Kidney (tissue), 14 donors: ENCODE measurements around the gene HTR2A. TPM values are rescaled to one million over a fixed set of nuclear protein-coding genes. Genes with fewer than 3 reads are reported as not detected.

Experiments
- DNase-seq, 5 donors: peaks; one replicate each; pipeline ENCODE4 v3.0.0-alpha.2; 2013 to 2020
- FAIRE-seq: peaks from 2 replicates; lab custom pipeline; 2012; peaks lifted over from hg19 to GRCh38; lab: Jason Lieb, UNC
- H3K27ac ChIP-seq, 2 donors: one replicate each; pipeline ENCODE4 v1.7.0; 2013; ENCODE audit warnings: low read depth in 2 of 2, low read length in 2 of 2, inconsistent platforms in 1 of 2
- H3K27me3 ChIP-seq: one replicate; pipeline ENCODE4 v1.7.1; 2013; ENCODE audit warnings: low read length, inconsistent platforms; ENCODE audit not compliant: control insufficient read depth, insufficient read depth
- H3K36me3 ChIP-seq, 3 donors: one replicate each; pipeline versions ENCODE4 v1.7.0 to v1.7.1; 2013; ENCODE audit warnings: low read length in 3 of 3, control low read depth in 1 of 3, inconsistent platforms in 1 of 3; ENCODE audit not compliant: insufficient read depth in 3 of 3, control insufficient read depth in 2 of 3
- H3K4me1 ChIP-seq, 3 donors: one replicate each; pipeline versions ENCODE4 v1.7.0 to v1.7.1; 2013; ENCODE audit warnings: low read length in 3 of 3, inconsistent platforms in 1 of 3, low read depth in 1 of 3; ENCODE audit not compliant: control insufficient read depth in 2 of 3, insufficient read depth in 2 of 3
- H3K4me3 ChIP-seq, 3 donors: one replicate each; pipeline versions ENCODE4 v1.7.0 to v1.8.1; 2013; ENCODE audit warnings: low read length in 3 of 3, control low read depth in 1 of 3, inconsistent platforms in 1 of 3
- H3K9ac ChIP-seq, 3 donors: one replicate each; pipeline versions ENCODE4 v1.7.0 to v1.7.1; 2013; ENCODE audit warnings: low read length in 3 of 3, control low read depth in 1 of 3, inconsistent platforms in 1 of 3
- H3K9me3 ChIP-seq, 3 donors: one replicate each; pipeline versions ENCODE4 v1.7.0 to v1.7.1; 2013; ENCODE audit warnings: low read length in 3 of 3, control low read depth in 1 of 3, inconsistent platforms in 1 of 3; ENCODE audit not compliant: control insufficient read depth in 2 of 3, insufficient read depth in 1 of 3
- CTCF ChIP-seq: IDR thresholded peaks from 3 replicates; pipeline ENCODE4 v1.5.1; 2012; ENCODE audit warnings: mild to moderate bottlenecking, moderate library complexity, borderline replicate concordance; ENCODE audit not compliant: insufficient read depth; ENCODE audit errors: extremely low read depth
- intact Hi-C: fragments of 100-400 bp; cut with DNase I; formaldehyde crosslinking; loops from one replicate; pipeline ENCODE4 v1.11.1; 2022
- polyA plus RNA-seq: library from polyadenylated mRNA; stranded (reverse); fragments of 350-450 nt; fragmentation: Illumina TruSeq; extraction: RNeasy Lipid Tissue Mini Kit (QIAGEN cat#74804); gene quantifications from one replicate; pipeline ENCODE4 v1.2.3, GENCODE V29; 2014; ENCODE audit warnings: low read depth, low replicate concordance; ENCODE audit not compliant: insufficient read depth
- total RNA-seq: library from RNA; stranded (reverse); fragmentation: NEBNext Ultra II Directional; extraction: Animal tissue kit (Norgen Biotek cat#: 25700); gene quantifications from one replicate; pipeline ENCODE4 v1.2.1, GENCODE V29; 2021
- donor health status: control.
- donor health status: control.
- donor health status: control.
- donor health status: control.
- donor health status: control.
- donor health status: DM: yes; HTN: yes; CAD: no.
- donor health status: Normal renal cell carcinoma (clear cell type).

HTR2A gene
- total and polyA plus RNA-seq, 2 donors from 2014 or later = 1.0 TPM; not detected in 1

GRCh38 chr13:46797501-46798237, 99.2 kb downstream of the HTR2A start:
- Histone ChIP-seq H3K4me3 (peak overlapping the region; percentile 80 to 90 (median 89)), H3K9ac (peak overlapping the region; percentile 49 to 93 (median 60)), H3K36me3 (no peaks in the 10 kb centered on the region), H3K27ac (peak overlapping the region; percentile 95 to 97), H3K4me1 (peaks cover 0 to 14% (median 7%) of the 10 kb centered on the region in 3 donors), H3K9me3 (no peaks in the 10 kb centered on the region), H3K27me3 (no peaks in the 10 kb centered on the region)
- intact Hi-C loops = no loop called here
- DNase-seq = peak in 1 of 5 donors; percentile 48
- TF ChIP-seq CTCF = no peak
- FAIRE-seq = no peak

- H3K9me3 ChIP-seq = no peaks in the 10 kb centered on the region
- peak within 1 kb of the TSS; percentile 88 to 90 (median 89) for H3K4me3 ChIP-seq
- intact Hi-C loops = no loop called here
- H3K27me3 ChIP-seq = no peaks in the 10 kb centered on the region
- peak within 1 kb of the TSS; percentile 95 to 97 for H3K27ac ChIP-seq
- H3K9ac ChIP-seq = peak within 1 kb of the TSS; percentile 85 to 93 (median 92)
- TF ChIP-seq CTCF = no peak
- no peaks in the 10 kb centered on the region for H3K36me3 ChIP-seq
- H3K4me1 ChIP-seq = peaks cover 0 to 14% (median 7%) of the 10 kb centered on the region in 3 donors
- DNase-seq (peak; percentile 96 to 98 (median 97)), FAIRE-seq (no peak)
Measured at GRCh38 chr13:46796515-46797474, 100.1 kb downstream of the HTR2A start, which contains the start of gene ESD. TSS of gene ESD (minus strand) at chr13:46797161. CDS start at chr13:46791413, 5,748 bp downstream.

GRCh38 chr13:46796129-46796514, 100.7 kb downstream of the HTR2A start:
- no peak for TF ChIP-seq CTCF
- Histone ChIP-seq H3K27ac (peak overlapping the region; percentile 95 to 97), H3K27me3 (no peaks in the 10 kb centered on the region), H3K36me3 (no peaks in the 10 kb centered on the region), H3K4me3 (peak overlapping the region; percentile 88 to 90 (median 89)), H3K9me3 (no peaks in the 10 kb centered on the region), H3K4me1 (peaks cover 0 to 14% (median 7%) of the 10 kb centered on the region in 3 donors), H3K9ac (peak overlapping the region; percentile 85 to 93 (median 92))
- DNase-seq (no peak), FAIRE-seq (no peak)
- intact Hi-C loops = no loop called here
